Measurements from ENCODE around the gene JPH3.

Gene JPH3

GRCh38 chr16:87696726-87697125, 94.4 kb downstream of the JPH3 start:
- no peak overlapping the region for H3K27ac ChIP-seq
- no peak for TF ChIP-seq CTCF (IDR thresholded peaks at IDR 0.05)
- no peak for DNase-seq (ENCODE audit: low spot score)
- no peak overlapping the region for H3K4me3 ChIP-seq

GRCh38 chr16:87697256-87697655, 94.9 kb downstream of the JPH3 start:
- no peak overlapping the region for H3K4me3 ChIP-seq
- no peak for TF ChIP-seq CTCF (IDR thresholded peaks at IDR 0.05)
- H3K27ac ChIP-seq, result no peak overlapping the region
- no peak for DNase-seq (ENCODE audit: low spot score)

- Histone ChIP-seq H3K4me3 (no peak overlapping the region), H3K27ac (no peak overlapping the region)
- no peak for DNase-seq (ENCODE audit: low spot score)
- no peak for TF ChIP-seq CTCF (IDR thresholded peaks at IDR 0.05)
These were observed 95.5 kb downstream of the JPH3 start for GRCh38 chr16:87697792-87698191.

GRCh38 chr16:87698241-87698640, 95.9 kb downstream of the JPH3 start:
- no peak for TF ChIP-seq CTCF (IDR thresholded peaks at IDR 0.05)
- H3K4me3 ChIP-seq, result no peak overlapping the region
- DNase-seq (ENCODE audit: low spot score), result no peak

GRCh38 chr16:87698676-87699199, 96.4 kb downstream of the JPH3 start:
- no peak overlapping the region for H3K4me3 ChIP-seq
- DNase-seq (ENCODE audit: low spot score), result no peak
- no peak overlapping the region for H3K27ac ChIP-seq
- TF ChIP-seq CTCF (IDR thresholded peaks at IDR 0.05), result no peak

More at GRCh38 chr16:87698241-87698640, 95.9 kb downstream of the JPH3 start:
- H3K27ac ChIP-seq, result no peak overlapping the region

- no peak for DNase-seq (ENCODE audit: low spot score)
These were observed 98.2 kb downstream of the JPH3 start for GRCh38 chr16:87700406-87701077.

More at GRCh38 chr16:87700406-87701077, 98.2 kb downstream of the JPH3 start:
- TF ChIP-seq CTCF (IDR thresholded peaks at IDR 0.05), result no peak
- no peak overlapping the region for H3K27ac ChIP-seq
- no peak overlapping the region for H3K4me3 ChIP-seq

All from coronary artery (tissue), 2 donors.